Suprapubic skin (tissue), 4 donors: ENCODE measurements around the gene CHKB. TPM values are rescaled to one million over a fixed set of nuclear protein-coding genes. Genes with fewer than 3 reads are reported as not detected.
"Not testable (repeated sequence)": the region's sequence is repeated elsewhere in the genome, so short reads cannot be mapped to it uniquely, and the experiment has no call there.

Source experiments
- DNase-seq, 2 donors: peaks; one replicate each; pipeline ENCODE4 v3.0.0-alpha.2; 2019; ENCODE audit warnings: low spot score in 2 of 2
- H3K27ac ChIP-seq: fragments of 200-600 bp; sonication (generic); one replicate; pipeline ENCODE4 v1.5.1; 2019
- H3K27me3 ChIP-seq: fragments of 200-600 bp; sonication (generic); one replicate; pipeline ENCODE4 v1.5.1; 2019
- H3K36me3 ChIP-seq: fragments of 200-600 bp; sonication (generic); one replicate; pipeline ENCODE4 v1.5.1; 2019
- H3K4me1 ChIP-seq: fragments of 200-600 bp; sonication (generic); one replicate; pipeline ENCODE4 v1.5.1; 2019
- H3K4me3 ChIP-seq: fragments of 200-600 bp; sonication (generic); one replicate; pipeline ENCODE4 v1.5.1; 2019; ENCODE audit warnings: mild to moderate bottlenecking
- H3K9me3 ChIP-seq: fragments of 200-600 bp; sonication (generic); one replicate; pipeline ENCODE4 v1.5.1; 2019
- EP300 ChIP-seq: sonication (generic); formaldehyde crosslinking; IDR thresholded peaks from one replicate; pipeline ENCODE4 v1.6.1; 2017; ENCODE audit warnings: antibody characterized with exemption
- POLR2A ChIP-seq, 2 donors: fragments of 450-650 bp; IDR thresholded peaks; one replicate each; pipeline ENCODE4 v1.6.1; 2017; ENCODE audit warnings: antibody characterized with exemption in 2 of 2, mild to moderate bottlenecking in 2 of 2, moderate library complexity in 2 of 2
- POLR2AphosphoS5 ChIP-seq, 3 donors: sonication (generic); formaldehyde crosslinking; IDR thresholded peaks; one replicate each; pipeline ENCODE4 v1.6.1; 2017; ENCODE audit warnings: antibody characterized with exemption in 3 of 3
- WGBS: methylation state at CpG from one replicate; pipeline ENCODE4 v1.1.5; 2018; 5-methylcytosine and 5-hydroxymethylcytosine counted together
- total RNA-seq, 4 donors: library from RNA; depleted of rRNA; stranded (reverse); fragments of >200 nt; gene quantifications; one replicate each; pipeline ENCODE4 v1.1.0, GENCODE V29; 2016
- TF ChIP-seq, protein P1 (sequence below), 2 donors: fragments of 200-600 bp in 1 of 2; fragments of 450-650 bp in 1 of 2; sonication (generic) in 1 of 2; IDR thresholded peaks; one replicate each; pipeline ENCODE4 v1.5.1; 2016 to 2019; ENCODE audit warnings: antibody characterized with exemption in 2 of 2, mild to moderate bottlenecking in 1 of 2, moderate library complexity in 1 of 2

The CHKB gene
- total RNA-seq, 4 donors from 2014 or later, result 43.0 to 86.5 (median 73.0) TPM

GRCh38 chr22:50622723-50623327 is 40.2 kb upstream of the CHKB start:
- no peak for TF ChIP-seq POLR2AphosphoS5 (IDR thresholded peaks at IDR 0.05)
- TF ChIP-seq POLR2A (IDR thresholded peaks at IDR 0.05), result no peak
- TF ChIP-seq, protein P1, sequence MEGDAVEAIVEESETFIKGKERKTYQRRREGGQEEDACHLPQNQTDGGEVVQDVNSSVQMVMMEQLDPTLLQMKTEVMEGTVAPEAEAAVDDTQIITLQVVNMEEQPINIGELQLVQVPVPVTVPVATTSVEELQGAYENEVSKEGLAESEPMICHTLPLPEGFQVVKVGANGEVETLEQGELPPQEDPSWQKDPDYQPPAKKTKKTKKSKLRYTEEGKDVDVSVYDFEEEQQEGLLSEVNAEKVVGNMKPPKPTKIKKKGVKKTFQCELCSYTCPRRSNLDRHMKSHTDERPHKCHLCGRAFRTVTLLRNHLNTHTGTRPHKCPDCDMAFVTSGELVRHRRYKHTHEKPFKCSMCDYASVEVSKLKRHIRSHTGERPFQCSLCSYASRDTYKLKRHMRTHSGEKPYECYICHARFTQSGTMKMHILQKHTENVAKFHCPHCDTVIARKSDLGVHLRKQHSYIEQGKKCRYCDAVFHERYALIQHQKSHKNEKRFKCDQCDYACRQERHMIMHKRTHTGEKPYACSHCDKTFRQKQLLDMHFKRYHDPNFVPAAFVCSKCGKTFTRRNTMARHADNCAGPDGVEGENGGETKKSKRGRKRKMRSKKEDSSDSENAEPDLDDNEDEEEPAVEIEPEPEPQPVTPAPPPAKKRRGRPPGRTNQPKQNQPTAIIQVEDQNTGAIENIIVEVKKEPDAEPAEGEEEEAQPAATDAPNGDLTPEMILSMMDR (IDR thresholded peaks at IDR 0.05), result no peak
- no peak for TF ChIP-seq EP300
- Histone ChIP-seq H3K36me3 (peaks cover 12% of the 10 kb centered on the region), H3K4me1 (peaks cover 52% of the 10 kb centered on the region), H3K27ac (peak overlapping the region; percentile 67), H3K27me3 (no peaks in the 10 kb centered on the region), H3K4me3 (peak overlapping the region; percentile 38), H3K9me3 (no peaks in the 10 kb centered on the region)
- 35% methylated on average over 6 of the region's 16 CpGs for WGBS
- DNase-seq, result peak in 1 of 2 donors; percentile 66

GRCh38 chr22:50621948-50622722 is 39.5 kb upstream of the CHKB start:
- DNase-seq, result peak in 1 of 2 donors; percentile 54
- Histone ChIP-seq H3K27ac (peak overlapping the region; percentile 67), H3K36me3 (peaks cover 12% of the 10 kb centered on the region), H3K27me3 (no peaks in the 10 kb centered on the region), H3K9me3 (no peaks in the 10 kb centered on the region), H3K4me3 (peak overlapping the region; percentile 38), H3K4me1 (peaks cover 46% of the 10 kb centered on the region)
- 18% methylated on average over 18 of the region's 18 CpGs for WGBS
- TF ChIP-seq POLR2A (IDR thresholded peaks at IDR 0.05) (no peak), EP300 (no peak), POLR2AphosphoS5 (IDR thresholded peaks at IDR 0.05) (no peak)
- TF ChIP-seq, protein P1 (IDR thresholded peaks at IDR 0.05), result no peak

- DNase-seq, result no peak
- TF ChIP-seq, protein P1 (IDR thresholded peaks at IDR 0.05), result no peak
- no peak for TF ChIP-seq EP300
- no peak for TF ChIP-seq POLR2AphosphoS5 (IDR thresholded peaks at IDR 0.05)
- TF ChIP-seq POLR2A (IDR thresholded peaks at IDR 0.05), result no peak
- WGBS, result 26% methylated on average over 10 of the region's 10 CpGs
- H3K27ac ChIP-seq, result peak overlapping the region; percentile 67
- peaks cover 39% of the 10 kb centered on the region for H3K4me1 ChIP-seq
- H3K4me3 ChIP-seq, result peak overlapping the region; percentile 38
- H3K9me3 ChIP-seq, result no peaks in the 10 kb centered on the region
- peaks cover 11% of the 10 kb centered on the region for H3K36me3 ChIP-seq
- H3K27me3 ChIP-seq, result no peaks in the 10 kb centered on the region
These were observed 38.8 kb upstream of the CHKB start for GRCh38 chr22:50621356-50621880.

- peaks cover 4% of the 10 kb centered on the region for H3K36me3 ChIP-seq
- peak in 1 of 2 donors; percentile 85 for DNase-seq
- no peaks in the 10 kb centered on the region for H3K9me3 ChIP-seq
- WGBS, result 16% methylated on average over 25 of the region's 25 CpGs
- no peaks in the 10 kb centered on the region for H3K27me3 ChIP-seq
- TF ChIP-seq EP300 (no peak), POLR2A (IDR thresholded peaks at IDR 0.05) (no peak), POLR2AphosphoS5 (IDR thresholded peaks at IDR 0.05) (no peak)
- TF ChIP-seq, protein P1 (IDR thresholded peaks at IDR 0.05), result no peak
- H3K4me1 ChIP-seq, result peaks cover 37% of the 10 kb centered on the region
- H3K4me3 ChIP-seq, result peak overlapping the region; percentile 38
- no peak overlapping the region for H3K27ac ChIP-seq
These were observed 38.1 kb upstream of the CHKB start for GRCh38 chr22:50620593-50621355.

GRCh38 chr22:50614296-50614695 is 31.6 kb upstream of the CHKB start:
- DNase-seq, H3K36me3 ChIP-seq, H3K4me3 ChIP-seq, H3K9me3 ChIP-seq, H3K27ac ChIP-seq: not testable (repeated sequence)
- 65% methylated on average over 3 of the region's 3 CpGs for WGBS
- Histone ChIP-seq H3K27me3 (peaks cover 17% of the 10 kb centered on the region), H3K4me1 (peaks cover 17% of the 10 kb centered on the region)
